ENCODE data around the gene RHBDF1. TPM values are rescaled to one million over a fixed set of nuclear protein-coding genes. Genes with fewer than 3 reads are reported as not detected.

The RHBDF1 gene
- total and polyA plus RNA-seq, 2 experiments from 2014 or later, result 22.6 to 24.5 TPM

DNA sequence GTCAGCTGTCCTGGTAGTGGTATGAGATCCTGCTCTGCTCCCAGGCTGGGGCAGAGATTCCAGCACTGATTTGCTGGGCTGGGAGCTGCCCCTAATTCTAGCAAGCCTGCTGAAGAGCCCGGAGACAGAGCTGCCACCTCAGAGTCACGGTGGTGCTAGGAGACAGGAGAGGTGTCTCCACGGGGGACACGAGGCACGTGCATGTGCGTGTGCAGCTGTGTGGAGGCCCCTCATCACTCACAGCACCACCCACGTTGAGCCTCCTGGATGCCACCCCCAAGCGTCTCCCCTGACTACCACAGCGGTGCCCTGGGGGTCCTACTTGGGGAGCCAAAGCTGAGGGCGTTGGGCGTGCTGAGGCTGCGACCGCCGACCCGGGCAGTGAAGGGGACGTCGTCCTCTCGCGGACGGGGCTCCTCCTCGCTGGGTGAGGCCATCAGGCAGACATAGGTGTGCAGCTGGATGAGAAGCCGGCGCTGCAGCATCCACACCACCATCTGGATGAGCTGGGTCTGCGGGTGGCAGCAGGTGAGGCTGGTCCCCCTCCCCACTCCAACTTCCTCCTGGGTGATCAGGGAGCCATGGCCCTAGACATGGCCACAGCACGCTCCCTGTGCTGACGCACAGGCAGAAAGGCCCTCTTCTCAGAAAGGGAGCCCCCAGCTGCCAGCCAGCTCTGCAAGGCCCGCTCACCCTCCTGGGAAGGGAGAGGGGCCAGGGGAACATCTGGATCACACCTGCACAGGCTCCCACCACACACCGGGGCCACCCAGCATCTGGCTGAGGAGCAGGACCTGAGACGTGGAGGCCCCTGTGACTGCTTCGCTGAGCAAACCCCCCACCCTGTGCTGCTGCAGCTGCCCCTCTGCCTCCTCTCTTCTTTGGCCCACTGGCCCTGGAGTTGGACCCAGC, 17.2 kb upstream of the RHBDF1 start:
- H3K4me1 ChIP-seq (ENCODE audit: insufficient read depth), result no peaks in the 10 kb centered on the region
- H3K36me3 ChIP-seq (ENCODE audit: insufficient read depth), result no peaks in the 10 kb centered on the region
- Mint-ChIP-seq H3K4me1 (no peaks in the 10 kb centered on the region), H3K4me3 (no peak overlapping the region), H3K27ac (no peak overlapping the region), H3K27me3 (ENCODE audit: insufficient read depth, low read depth, poor library complexity) (peaks cover 12% of the 10 kb centered on the region), H3K36me3 (ENCODE audit: low read depth) (peaks cover 19% of the 10 kb centered on the region; the same call in 2 of the 3 replicates), H3K9me3 (no peaks in the 10 kb centered on the region)
- no peaks in the 10 kb centered on the region for H3K27me3 ChIP-seq (ENCODE audit: insufficient read depth)
- H2AFZ ChIP-seq, result no peak overlapping the region
- DNase-seq (ENCODE audit: low spot score) (no peak), ATAC-seq (no peak)
- no peaks in the 10 kb centered on the region for H3F3A ChIP-seq (replicated peaks; ENCODE audit: low read depth)
- 0 out of 2 replicates have a peak, but pooled peaks have one; percentile 1 for TF ChIP-seq POLR2AphosphoS5 (IDR thresholded peaks at IDR 0.05; ENCODE audit: low read depth)
- TF ChIP-seq EZH2 (IDR thresholded peaks at IDR 0.05; ENCODE audit: low read depth, unreplicated experiment), result no peak
- H3K79me2 ChIP-seq (replicated peaks; ENCODE audit: insufficient read depth), result no peaks in the 10 kb centered on the region
- H3K27ac ChIP-seq (ENCODE audit: low read depth), result no peak overlapping the region
- H3K4me3 ChIP-seq, result no peak overlapping the region
- no peak overlapping the region for H3K4me2 ChIP-seq
- H3K9me2 ChIP-seq (ENCODE audit: insufficient read depth), result no peaks in the 10 kb centered on the region
- H4K20me1 ChIP-seq (replicated peaks; ENCODE audit: insufficient read depth), result no peaks in the 10 kb centered on the region; the same call in 1 of the 2 replicates

- peaks cover 9% of the 10 kb centered on the region for H3K27me3 Mint-ChIP-seq (ENCODE audit: insufficient read depth, low read depth, poor library complexity)
- H2AFZ ChIP-seq, result no peak overlapping the region
- TF ChIP-seq, protein P1, sequence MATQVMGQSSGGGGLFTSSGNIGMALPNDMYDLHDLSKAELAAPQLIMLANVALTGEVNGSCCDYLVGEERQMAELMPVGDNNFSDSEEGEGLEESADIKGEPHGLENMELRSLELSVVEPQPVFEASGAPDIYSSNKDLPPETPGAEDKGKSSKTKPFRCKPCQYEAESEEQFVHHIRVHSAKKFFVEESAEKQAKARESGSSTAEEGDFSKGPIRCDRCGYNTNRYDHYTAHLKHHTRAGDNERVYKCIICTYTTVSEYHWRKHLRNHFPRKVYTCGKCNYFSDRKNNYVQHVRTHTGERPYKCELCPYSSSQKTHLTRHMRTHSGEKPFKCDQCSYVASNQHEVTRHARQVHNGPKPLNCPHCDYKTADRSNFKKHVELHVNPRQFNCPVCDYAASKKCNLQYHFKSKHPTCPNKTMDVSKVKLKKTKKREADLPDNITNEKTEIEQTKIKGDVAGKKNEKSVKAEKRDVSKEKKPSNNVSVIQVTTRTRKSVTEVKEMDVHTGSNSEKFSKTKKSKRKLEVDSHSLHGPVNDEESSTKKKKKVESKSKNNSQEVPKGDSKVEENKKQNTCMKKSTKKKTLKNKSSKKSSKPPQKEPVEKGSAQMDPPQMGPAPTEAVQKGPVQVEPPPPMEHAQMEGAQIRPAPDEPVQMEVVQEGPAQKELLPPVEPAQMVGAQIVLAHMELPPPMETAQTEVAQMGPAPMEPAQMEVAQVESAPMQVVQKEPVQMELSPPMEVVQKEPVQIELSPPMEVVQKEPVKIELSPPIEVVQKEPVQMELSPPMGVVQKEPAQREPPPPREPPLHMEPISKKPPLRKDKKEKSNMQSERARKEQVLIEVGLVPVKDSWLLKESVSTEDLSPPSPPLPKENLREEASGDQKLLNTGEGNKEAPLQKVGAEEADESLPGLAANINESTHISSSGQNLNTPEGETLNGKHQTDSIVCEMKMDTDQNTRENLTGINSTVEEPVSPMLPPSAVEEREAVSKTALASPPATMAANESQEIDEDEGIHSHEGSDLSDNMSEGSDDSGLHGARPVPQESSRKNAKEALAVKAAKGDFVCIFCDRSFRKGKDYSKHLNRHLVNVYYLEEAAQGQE (IDR thresholded peaks at IDR 0.05; ENCODE audit: unreplicated experiment), result no peak
- no peak for TF ChIP-seq EZH2 (IDR thresholded peaks at IDR 0.05; ENCODE audit: low read depth, unreplicated experiment)
- TF ChIP-seq, protein P2, sequence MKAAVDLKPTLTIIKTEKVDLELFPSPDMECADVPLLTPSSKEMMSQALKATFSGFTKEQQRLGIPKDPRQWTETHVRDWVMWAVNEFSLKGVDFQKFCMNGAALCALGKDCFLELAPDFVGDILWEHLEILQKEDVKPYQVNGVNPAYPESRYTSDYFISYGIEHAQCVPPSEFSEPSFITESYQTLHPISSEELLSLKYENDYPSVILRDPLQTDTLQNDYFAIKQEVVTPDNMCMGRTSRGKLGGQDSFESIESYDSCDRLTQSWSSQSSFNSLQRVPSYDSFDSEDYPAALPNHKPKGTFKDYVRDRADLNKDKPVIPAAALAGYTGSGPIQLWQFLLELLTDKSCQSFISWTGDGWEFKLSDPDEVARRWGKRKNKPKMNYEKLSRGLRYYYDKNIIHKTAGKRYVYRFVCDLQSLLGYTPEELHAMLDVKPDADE (IDR thresholded peaks at IDR 0.05), result no peak
- TF ChIP-seq JUNB (IDR thresholded peaks at IDR 0.05; ENCODE audit: unreplicated experiment), result no peak
- TF ChIP-seq CREB1 (CRISPR knock-in tag; IDR thresholded peaks at IDR 0.05; ENCODE audit: low read depth), result no peak
- TF ChIP-seq STAT1 (IDR thresholded peaks at IDR 0.05; ENCODE audit: unreplicated experiment), result no peak
- TF ChIP-seq ZNF114 (CRISPR knock-in tag; IDR thresholded peaks at IDR 0.05), result no peak
- TF ChIP-seq, protein P3, sequence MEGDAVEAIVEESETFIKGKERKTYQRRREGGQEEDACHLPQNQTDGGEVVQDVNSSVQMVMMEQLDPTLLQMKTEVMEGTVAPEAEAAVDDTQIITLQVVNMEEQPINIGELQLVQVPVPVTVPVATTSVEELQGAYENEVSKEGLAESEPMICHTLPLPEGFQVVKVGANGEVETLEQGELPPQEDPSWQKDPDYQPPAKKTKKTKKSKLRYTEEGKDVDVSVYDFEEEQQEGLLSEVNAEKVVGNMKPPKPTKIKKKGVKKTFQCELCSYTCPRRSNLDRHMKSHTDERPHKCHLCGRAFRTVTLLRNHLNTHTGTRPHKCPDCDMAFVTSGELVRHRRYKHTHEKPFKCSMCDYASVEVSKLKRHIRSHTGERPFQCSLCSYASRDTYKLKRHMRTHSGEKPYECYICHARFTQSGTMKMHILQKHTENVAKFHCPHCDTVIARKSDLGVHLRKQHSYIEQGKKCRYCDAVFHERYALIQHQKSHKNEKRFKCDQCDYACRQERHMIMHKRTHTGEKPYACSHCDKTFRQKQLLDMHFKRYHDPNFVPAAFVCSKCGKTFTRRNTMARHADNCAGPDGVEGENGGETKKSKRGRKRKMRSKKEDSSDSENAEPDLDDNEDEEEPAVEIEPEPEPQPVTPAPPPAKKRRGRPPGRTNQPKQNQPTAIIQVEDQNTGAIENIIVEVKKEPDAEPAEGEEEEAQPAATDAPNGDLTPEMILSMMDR (conservative IDR thresholded peaks at IDR 0.05; ENCODE audit: low read depth in 2 of 2), result no peak
- TF ChIP-seq ZNF331 (CRISPR knock-in tag; IDR thresholded peaks at IDR 0.05; ENCODE audit: low read depth), result no peak
- TF ChIP-seq POLR2AphosphoS5 (IDR thresholded peaks at IDR 0.05; ENCODE audit: low read depth), result no peak
- TF ChIP-seq EZH2phosphoT487 (IDR thresholded peaks at IDR 0.05; ENCODE audit: unreplicated experiment), result no peak
Observed at GRCh38 chr16:88613-89012, 16.2 kb upstream of the RHBDF1 start.

More at GRCh38 chr16:88613-89012, 16.2 kb upstream of the RHBDF1 start:
- H3K4me1 Mint-ChIP-seq, result peaks cover 4% of the 10 kb centered on the region
- H3K4me3 Mint-ChIP-seq, result no peak overlapping the region
- no peaks in the 10 kb centered on the region for H3K9me3 Mint-ChIP-seq
- Histone ChIP-seq H3K79me2 (replicated peaks; ENCODE audit: insufficient read depth) (no peaks in the 10 kb centered on the region), H3K4me3 (no peak overlapping the region), H3K27me3 (ENCODE audit: insufficient read depth) (no peaks in the 10 kb centered on the region), H4K20me1 (replicated peaks; ENCODE audit: insufficient read depth) (no peaks in the 10 kb centered on the region; the same call in 1 of the 2 replicates), H3K4me2 (no peak overlapping the region), H3K9me2 (ENCODE audit: insufficient read depth) (no peaks in the 10 kb centered on the region), H3K4me1 (ENCODE audit: insufficient read depth) (no peaks in the 10 kb centered on the region), H3F3A (replicated peaks; ENCODE audit: low read depth) (no peaks in the 10 kb centered on the region), H3K27ac (ENCODE audit: low read depth) (no peak overlapping the region), H3K36me3 (ENCODE audit: insufficient read depth) (no peaks in the 10 kb centered on the region)
- H3K27ac Mint-ChIP-seq, result no peak overlapping the region
- no peak for DNase-seq (ENCODE audit: low spot score)
- peaks cover 24% of the 10 kb centered on the region; the same call in 2 of the 3 replicates for H3K36me3 Mint-ChIP-seq (ENCODE audit: low read depth)
- no peak for ATAC-seq

All from GM23338 (cell line).